Measurements from ENCODE around the gene BLOC1S6.

Gene BLOC1S6

DNA sequence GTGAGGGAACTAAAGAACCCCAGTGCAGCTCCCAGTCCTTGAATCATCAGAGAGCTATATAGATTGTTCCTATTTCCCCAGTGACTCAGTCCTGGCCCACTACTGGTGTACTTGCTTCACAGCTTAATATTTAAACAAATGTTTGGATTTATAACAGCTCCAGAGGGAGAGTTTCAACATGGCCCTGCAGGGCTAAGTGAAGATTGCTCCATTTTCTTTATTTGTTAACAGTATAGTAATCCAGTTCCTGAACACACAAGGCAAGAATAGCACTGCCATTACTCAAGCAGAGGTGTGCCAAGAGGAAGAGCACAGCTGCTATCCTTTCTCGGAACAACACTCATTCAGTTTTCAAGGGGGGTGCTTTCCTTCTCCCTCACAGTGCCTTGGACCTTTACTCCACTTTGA lies 54.2 kb downstream of the BLOC1S6 start:
- TF ChIP-seq, protein P1, sequence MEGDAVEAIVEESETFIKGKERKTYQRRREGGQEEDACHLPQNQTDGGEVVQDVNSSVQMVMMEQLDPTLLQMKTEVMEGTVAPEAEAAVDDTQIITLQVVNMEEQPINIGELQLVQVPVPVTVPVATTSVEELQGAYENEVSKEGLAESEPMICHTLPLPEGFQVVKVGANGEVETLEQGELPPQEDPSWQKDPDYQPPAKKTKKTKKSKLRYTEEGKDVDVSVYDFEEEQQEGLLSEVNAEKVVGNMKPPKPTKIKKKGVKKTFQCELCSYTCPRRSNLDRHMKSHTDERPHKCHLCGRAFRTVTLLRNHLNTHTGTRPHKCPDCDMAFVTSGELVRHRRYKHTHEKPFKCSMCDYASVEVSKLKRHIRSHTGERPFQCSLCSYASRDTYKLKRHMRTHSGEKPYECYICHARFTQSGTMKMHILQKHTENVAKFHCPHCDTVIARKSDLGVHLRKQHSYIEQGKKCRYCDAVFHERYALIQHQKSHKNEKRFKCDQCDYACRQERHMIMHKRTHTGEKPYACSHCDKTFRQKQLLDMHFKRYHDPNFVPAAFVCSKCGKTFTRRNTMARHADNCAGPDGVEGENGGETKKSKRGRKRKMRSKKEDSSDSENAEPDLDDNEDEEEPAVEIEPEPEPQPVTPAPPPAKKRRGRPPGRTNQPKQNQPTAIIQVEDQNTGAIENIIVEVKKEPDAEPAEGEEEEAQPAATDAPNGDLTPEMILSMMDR (IDR thresholded peaks at IDR 0.05; ENCODE audit: extremely low read depth, missing control alignments) = no peak
- no peak for DNase-seq (ENCODE audit: low spot score)

DNA sequence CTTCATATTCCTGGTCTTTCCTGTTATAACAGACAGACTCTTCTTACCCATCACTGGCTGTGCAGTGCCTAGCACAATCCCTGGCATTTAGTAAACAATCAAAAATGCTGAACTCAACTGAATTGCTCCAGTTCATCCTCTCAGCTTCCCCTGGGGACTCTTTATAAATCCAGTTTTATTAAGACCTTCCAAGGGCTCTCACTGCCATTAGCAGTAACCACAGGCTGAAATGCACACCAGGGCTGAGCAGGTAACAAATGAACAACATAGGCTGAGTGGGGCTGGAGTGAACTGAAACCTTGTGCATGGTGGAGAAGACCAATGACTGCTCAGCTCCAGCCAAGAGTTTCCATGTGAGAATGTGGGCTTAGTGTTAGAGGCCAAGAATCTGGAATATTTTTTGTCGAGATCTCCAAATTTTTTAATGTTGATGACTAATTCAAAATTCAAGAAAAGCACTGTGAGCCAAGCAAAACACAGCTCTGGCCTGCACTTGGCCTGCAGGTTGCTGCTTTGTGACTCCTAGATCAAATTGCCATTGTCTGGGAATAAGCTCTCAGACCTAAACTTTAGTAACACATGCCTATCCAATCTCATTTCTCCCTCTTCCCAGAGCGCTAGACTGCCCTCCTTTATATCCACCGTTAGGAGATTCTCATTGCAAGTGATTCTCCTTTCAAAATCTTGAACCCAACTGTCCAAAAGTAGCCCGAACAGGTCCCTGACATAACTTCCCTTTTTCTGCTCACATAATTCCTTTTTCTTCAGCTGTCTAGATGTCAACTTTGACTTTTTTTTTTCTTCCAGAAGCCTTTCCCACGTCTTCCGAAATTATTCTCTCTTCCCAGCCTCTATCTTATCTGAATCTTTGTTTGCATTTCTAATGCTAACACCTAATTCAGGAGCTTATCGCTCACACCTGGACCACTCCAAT lies 55.1 kb downstream of the BLOC1S6 start:
- TF ChIP-seq, protein P1 (IDR thresholded peaks at IDR 0.05; ENCODE audit: extremely low read depth, missing control alignments) = no peak

DNA sequence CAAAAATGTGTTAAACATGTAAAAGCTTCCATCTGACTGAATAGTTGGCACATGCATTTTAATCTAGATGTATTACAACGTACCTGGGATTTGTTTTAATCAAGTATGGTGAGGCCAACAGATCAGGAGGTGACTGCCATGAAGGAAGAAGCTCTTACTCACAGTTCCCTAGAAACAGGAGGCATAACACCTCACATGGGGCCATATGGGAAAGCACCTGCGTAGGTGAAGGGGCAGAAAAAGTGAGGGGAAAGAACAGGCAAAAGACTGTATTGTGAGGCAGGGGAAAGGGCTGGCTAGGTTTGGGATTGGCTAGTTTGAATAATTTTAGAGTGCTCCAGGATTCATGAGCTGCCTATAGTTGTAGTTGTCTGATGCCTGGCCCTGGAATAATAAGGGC lies 57.3 kb downstream of the BLOC1S6 start:
- DNase-seq (ENCODE audit: low spot score) = no peak
- TF ChIP-seq, protein P1 (IDR thresholded peaks at IDR 0.05; ENCODE audit: extremely low read depth, missing control alignments) = no peak

More for the DNA sequence above, 55.1 kb downstream of the BLOC1S6 start:
- no peak for DNase-seq (ENCODE audit: low spot score)

DNA sequence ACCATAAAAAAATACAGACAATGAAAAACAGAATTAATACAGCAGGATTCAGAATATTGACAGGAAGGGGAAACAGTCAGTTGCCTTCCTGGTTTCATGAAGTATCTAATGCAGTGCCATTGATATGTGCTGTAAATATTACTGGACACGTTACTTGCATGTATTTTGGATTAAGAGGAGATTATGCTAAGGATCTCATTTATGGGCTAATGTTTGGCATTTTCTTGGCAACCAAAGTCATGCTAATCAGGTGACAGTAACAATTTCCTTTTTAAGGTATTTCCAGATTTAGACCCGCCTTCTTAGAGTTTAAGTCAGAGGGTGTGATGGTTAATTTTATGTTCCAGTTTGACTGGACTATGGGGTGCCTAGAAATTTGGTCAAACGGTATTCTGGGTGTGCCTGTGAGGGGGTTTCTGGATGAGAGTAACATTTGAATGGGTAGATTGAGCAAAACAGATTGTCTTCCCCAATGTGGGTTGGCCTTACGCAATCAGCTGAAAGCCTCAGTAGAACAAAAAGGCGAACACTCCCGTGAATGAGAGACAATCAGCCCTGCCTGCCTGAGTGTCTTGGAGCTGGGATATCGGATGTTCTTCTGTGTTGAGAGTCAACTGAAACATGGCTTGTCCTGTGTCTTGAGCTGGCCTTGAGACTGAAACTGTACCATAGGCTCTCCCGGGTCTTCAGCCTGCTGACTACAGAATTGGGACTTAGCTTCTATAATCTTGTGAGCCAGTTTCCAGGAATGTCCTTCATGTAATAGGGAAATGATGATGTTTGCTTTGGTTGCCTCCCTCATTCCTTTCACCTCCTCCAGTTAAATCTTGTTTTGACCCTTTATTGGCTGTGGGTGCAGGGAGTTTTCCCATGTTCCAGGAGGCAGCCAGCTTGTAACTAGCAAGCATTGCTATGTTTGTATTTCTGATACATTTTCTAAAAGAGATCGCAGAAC lies 58.1 kb downstream of the BLOC1S6 start:
- TF ChIP-seq, protein P1 (IDR thresholded peaks at IDR 0.05; ENCODE audit: extremely low read depth, missing control alignments) = no peak
- no peak for DNase-seq (ENCODE audit: low spot score)

DNA sequence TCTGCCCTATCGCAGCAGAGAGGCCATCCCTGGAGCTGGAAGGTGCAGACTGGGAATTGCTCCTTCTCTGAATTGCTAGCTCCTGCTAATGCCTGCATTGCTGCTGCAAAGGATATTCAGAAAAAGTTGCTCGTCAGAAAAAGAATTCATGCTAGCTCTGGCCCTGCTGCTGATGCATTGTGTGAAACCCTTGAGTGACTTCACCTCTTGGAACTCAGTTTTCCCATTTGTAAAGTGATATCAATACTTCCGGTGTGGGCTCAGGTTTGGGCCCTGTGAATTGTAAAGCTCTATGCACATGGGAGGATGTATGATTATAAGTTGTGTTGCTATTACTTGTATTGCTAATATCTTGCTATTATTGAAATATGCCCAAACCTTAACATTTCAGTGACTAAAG lies 59.0 kb downstream of the BLOC1S6 start:
- TF ChIP-seq, protein P1 (IDR thresholded peaks at IDR 0.05; ENCODE audit: extremely low read depth, missing control alignments) = no peak
- DNase-seq (ENCODE audit: low spot score) = no peak

DNA sequence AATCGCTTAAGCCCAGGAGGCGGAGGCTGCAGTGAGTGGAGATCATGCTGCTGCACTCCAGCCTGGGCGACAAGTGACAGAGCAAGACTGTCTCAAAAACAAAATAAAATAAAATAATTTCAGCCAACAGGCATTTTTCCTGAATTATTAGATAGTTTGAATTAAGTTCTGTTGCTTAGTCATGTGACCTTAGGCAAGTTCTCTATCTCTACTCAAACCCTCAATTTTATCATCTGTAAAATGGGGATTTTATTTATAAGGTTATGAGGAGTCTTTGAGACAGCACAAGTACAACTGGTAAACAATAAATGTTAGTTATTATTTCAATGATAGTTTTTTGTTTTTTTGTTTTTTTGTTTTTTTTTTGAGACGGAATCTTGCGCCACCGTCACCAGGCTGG lies 60.6 kb downstream of the BLOC1S6 start:
- no peak for DNase-seq (ENCODE audit: low spot score)
- TF ChIP-seq, protein P1 (IDR thresholded peaks at IDR 0.05; ENCODE audit: extremely low read depth, missing control alignments) = no peak

All from GM20000 (cell line).